Measurements from ENCODE around the gene BPIFB4.

Gene BPIFB4

DNA sequence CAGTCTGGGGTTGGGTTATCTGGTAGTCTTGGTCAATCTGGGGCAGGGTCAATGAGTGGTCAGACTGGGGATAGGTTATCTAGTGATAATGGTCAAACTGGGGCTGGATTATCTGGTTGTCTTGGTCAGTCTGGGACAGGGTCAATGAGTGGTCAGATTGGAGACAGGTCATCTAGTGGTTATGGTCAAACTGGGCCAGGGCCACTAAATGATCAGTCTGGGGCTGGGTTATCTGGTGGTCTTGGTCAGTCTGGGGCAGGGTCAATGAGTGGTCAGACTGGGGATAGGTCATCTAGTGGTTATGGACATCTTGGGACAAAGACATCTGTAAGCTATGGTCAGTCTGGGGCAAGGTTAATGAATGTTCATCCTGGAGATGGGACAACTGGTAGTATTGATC lies 60.0 kb downstream of the BPIFB4 start:
- no peak for DNase-seq (ENCODE audit: low read depth)
- no peak for TF ChIP-seq MAX (IDR thresholded peaks at IDR 0.05; ENCODE audit: low read depth, low read length)
- TF ChIP-seq MYC (IDR thresholded peaks at IDR 0.05; ENCODE audit: low read depth, low read length): no peak
- no peak for TF ChIP-seq POLR2A (IDR thresholded peaks at IDR 0.05; ENCODE audit: extremely low read depth, insufficient read length)
- TF ChIP-seq, protein P1, sequence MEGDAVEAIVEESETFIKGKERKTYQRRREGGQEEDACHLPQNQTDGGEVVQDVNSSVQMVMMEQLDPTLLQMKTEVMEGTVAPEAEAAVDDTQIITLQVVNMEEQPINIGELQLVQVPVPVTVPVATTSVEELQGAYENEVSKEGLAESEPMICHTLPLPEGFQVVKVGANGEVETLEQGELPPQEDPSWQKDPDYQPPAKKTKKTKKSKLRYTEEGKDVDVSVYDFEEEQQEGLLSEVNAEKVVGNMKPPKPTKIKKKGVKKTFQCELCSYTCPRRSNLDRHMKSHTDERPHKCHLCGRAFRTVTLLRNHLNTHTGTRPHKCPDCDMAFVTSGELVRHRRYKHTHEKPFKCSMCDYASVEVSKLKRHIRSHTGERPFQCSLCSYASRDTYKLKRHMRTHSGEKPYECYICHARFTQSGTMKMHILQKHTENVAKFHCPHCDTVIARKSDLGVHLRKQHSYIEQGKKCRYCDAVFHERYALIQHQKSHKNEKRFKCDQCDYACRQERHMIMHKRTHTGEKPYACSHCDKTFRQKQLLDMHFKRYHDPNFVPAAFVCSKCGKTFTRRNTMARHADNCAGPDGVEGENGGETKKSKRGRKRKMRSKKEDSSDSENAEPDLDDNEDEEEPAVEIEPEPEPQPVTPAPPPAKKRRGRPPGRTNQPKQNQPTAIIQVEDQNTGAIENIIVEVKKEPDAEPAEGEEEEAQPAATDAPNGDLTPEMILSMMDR (IDR thresholded peaks at IDR 0.05; ENCODE audit: low read depth, low read length): no peak
- H3K4me3 ChIP-seq (ENCODE audit: low read depth, low read length): no peak overlapping the region

DNA sequence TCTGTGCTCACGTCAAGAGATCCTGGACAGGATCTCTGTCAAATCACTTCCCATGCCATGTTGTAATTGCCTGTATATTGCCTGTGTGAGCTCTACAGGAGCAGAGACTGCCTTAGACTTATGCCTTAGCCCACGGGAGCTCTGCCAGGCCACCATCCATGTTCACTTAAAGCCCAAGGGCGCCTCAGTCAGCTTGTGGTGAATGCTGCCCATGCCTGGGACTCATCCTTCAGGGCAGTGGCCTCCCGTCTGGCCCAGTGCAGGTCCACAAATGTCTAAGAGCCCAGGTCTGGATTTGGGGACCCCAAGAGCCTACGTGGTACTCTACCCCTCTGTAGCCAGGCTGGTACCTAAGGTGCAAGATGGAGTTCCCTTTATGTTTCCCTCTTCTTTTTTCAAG lies 66.1 kb downstream of the BPIFB4 start:
- no peak for DNase-seq (ENCODE audit: low read depth)
- TF ChIP-seq MAX (IDR thresholded peaks at IDR 0.05; ENCODE audit: low read depth, low read length) (no peak), POLR2A (IDR thresholded peaks at IDR 0.05; ENCODE audit: extremely low read depth, insufficient read length) (no peak), MYC (IDR thresholded peaks at IDR 0.05; ENCODE audit: low read depth, low read length) (no peak)
- TF ChIP-seq, protein P1 (IDR thresholded peaks at IDR 0.05; ENCODE audit: low read depth, low read length): no peak

DNA sequence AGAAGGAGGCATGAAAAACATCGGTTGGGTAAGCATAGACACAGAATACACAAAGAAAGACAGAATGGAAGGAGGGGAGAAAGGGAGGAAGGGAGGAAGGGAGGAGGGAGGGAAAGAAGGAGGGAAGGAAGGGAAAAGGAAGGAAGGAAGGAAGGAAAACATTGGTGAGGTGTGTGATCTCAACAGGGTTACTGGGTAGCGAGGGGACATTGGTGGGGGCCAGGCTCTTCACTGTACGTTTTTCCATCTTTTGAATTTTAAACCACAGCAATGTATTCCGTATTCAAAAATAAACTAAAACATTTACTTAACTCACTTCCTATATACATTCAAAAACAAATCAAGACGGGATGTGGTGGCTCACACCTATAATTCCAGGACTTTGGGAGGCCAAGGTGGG lies 67.9 kb downstream of the BPIFB4 start:
- no peak for DNase-seq (ENCODE audit: low read depth)
- TF ChIP-seq, protein P1 (IDR thresholded peaks at IDR 0.05; ENCODE audit: low read depth, low read length): no peak
- TF ChIP-seq MYC (IDR thresholded peaks at IDR 0.05; ENCODE audit: low read depth, low read length): no peak
- no peak for TF ChIP-seq MAX (IDR thresholded peaks at IDR 0.05; ENCODE audit: low read depth, low read length)
- TF ChIP-seq POLR2A (IDR thresholded peaks at IDR 0.05; ENCODE audit: extremely low read depth, insufficient read length): no peak
- no peak overlapping the region for H3K4me3 ChIP-seq (ENCODE audit: low read depth, low read length)

More for the DNA sequence above, 66.1 kb downstream of the BPIFB4 start:
- H3K4me3 ChIP-seq (ENCODE audit: low read depth, low read length): no peak overlapping the region

DNA sequence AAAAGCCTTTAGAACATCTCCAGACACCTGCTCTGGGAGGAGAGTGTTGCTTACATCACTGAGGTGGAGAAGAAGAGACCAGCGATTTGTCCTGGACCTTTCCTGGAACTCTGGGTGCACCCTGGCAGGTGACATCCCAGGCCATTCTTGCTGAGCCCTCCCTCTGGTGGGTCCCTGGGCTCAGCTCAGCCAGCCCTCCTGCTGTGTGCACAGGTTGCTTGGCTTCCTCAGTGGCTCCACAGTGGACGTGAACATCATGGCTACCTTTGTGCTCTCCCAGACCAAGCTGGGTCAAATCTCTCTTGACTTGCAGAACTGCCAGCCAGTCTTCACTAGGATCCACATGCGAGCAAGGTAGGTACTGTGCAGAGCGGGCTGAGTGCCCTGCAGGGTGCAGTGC lies 68.6 kb downstream of the BPIFB4 start:
- TF ChIP-seq MAX (IDR thresholded peaks at IDR 0.05; ENCODE audit: low read depth, low read length): no peak
- TF ChIP-seq, protein P1 (IDR thresholded peaks at IDR 0.05; ENCODE audit: low read depth, low read length): no peak
- no peak for TF ChIP-seq MYC (IDR thresholded peaks at IDR 0.05; ENCODE audit: low read depth, low read length)
- no peak for TF ChIP-seq POLR2A (IDR thresholded peaks at IDR 0.05; ENCODE audit: extremely low read depth, insufficient read length)
- no peak for DNase-seq (ENCODE audit: low read depth)
- no peak overlapping the region for H3K4me3 ChIP-seq (ENCODE audit: low read depth, low read length)

- TF ChIP-seq MYC (IDR thresholded peaks at IDR 0.05; ENCODE audit: low read depth, low read length) (no peak), MAX (IDR thresholded peaks at IDR 0.05; ENCODE audit: low read depth, low read length) (no peak)
- no peak overlapping the region for H3K4me3 ChIP-seq (ENCODE audit: low read depth, low read length)
- no peak for DNase-seq (ENCODE audit: low read depth)
Observed at GRCh38 chr20:33154252-33154651, 74.8 kb downstream of the BPIFB4 start.

DNA sequence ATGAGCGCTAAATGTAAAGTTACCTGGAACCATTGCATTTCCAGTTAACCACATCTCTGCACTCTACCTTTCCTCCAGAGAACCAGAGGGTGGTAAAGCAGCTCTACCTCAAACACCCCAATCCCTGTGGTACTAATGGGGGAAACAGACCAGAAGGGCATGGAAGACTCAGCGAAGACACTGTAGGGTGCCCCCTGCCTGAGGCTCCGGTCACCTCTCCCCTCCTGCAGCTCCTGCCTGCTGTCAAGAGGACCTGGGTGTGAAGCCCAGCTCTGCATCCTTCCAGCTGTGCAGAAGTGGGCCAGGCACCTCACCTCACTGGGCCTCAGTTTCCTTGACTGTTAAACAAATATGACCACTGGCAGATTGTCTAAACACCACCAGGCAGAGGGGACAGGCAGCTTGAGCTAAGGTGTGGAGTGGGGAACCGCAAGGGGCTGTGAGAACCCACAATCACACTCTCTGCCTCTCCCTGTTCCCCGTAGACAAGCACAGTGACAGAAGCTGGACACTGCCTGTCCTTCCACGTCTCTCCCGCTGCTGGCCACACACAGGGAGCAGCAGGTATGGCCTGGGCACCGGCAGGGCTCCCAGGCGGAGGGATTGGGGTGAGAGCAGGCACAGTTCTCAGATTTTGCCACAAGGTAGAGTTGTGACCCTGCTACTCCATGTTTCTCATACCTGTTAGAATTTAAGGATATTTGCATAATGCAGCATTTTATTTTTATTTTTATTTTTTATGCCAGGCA lies 79.4 kb downstream of the BPIFB4 start:
- TF ChIP-seq MYC (IDR thresholded peaks at IDR 0.05; ENCODE audit: low read depth, low read length) (no peak), MAX (IDR thresholded peaks at IDR 0.05; ENCODE audit: low read depth, low read length) (no peak), POLR2A (IDR thresholded peaks at IDR 0.05; ENCODE audit: extremely low read depth, insufficient read length) (no peak)
- TF ChIP-seq, protein P1 (IDR thresholded peaks at IDR 0.05; ENCODE audit: low read depth, low read length): no peak
- no peak overlapping the region for H3K4me3 ChIP-seq (ENCODE audit: low read depth, low read length)
- DNase-seq (ENCODE audit: low read depth): no peak
